Mononuclear cell (primary cell): ENCODE measurements around the gene CNR2. TPM values are rescaled to one million over a fixed set of nuclear protein-coding genes. Genes with fewer than 3 reads are reported as not detected.
"Not testable (repeated sequence)": the region's sequence is repeated elsewhere in the genome, so short reads cannot be mapped to it uniquely, and the experiment has no call there.

Experiments used
- H3K27me3 ChIP-seq: 2 replicates; pipeline ENCODE4 v1.6.0; 2011; ENCODE audit warnings: low read length, control low read depth; ENCODE audit not compliant: insufficient read depth
- H3K4me1 ChIP-seq: 2 replicates; pipeline ENCODE4 v1.5.1; 2011; ENCODE audit warnings: mild to moderate bottlenecking, low read length, control low read depth; ENCODE audit not compliant: insufficient read depth
- H3K4me3 ChIP-seq: 2 replicates; pipeline ENCODE4 v1.5.1; 2011; ENCODE audit warnings: mild to moderate bottlenecking, low read length, moderate library complexity
- H3K9me3 ChIP-seq: 2 replicates; pipeline ENCODE4 v1.5.1; 2011; ENCODE audit warnings: low read depth, mild to moderate bottlenecking, control low read depth, low read length
- total RNA-seq: library from RNA; depleted of rRNA; stranded (reverse); fragments of >200 nt; gene quantifications from one replicate; pipeline ENCODE4 v1.2.3, GENCODE V29; 2012

The CNR2 gene
- 3.3 TPM for total RNA-seq

- no peaks in the 10 kb centered on the region for H3K27me3 ChIP-seq
- H3K9me3 ChIP-seq, result no peaks in the 10 kb centered on the region
- H3K4me3 ChIP-seq, result peak within 1 kb of the TSS; percentile 40
- peaks cover 72% of the 10 kb centered on the region for H3K4me1 ChIP-seq
Observed at GRCh38 chr1:23913212-23913880, at the start of gene CNR2. TSS of gene CNR2 (minus strand) at chr1:23913362. CDS start at chr1:23875617, 37,745 bp downstream.

GRCh38 chr1:23960291-23961020 is 47.3 kb upstream of the CNR2 start:
- Histone ChIP-seq H3K4me1 (peaks cover 46% of the 10 kb centered on the region), H3K4me3 (peak overlapping the region; percentile 79), H3K27me3 (no peaks in the 10 kb centered on the region), H3K9me3 (no peaks in the 10 kb centered on the region)

- peaks cover 52% of the 10 kb centered on the region for H3K4me1 ChIP-seq
- no peaks in the 10 kb centered on the region for H3K27me3 ChIP-seq
- peak within 1 kb of the TSS; percentile 79 for H3K4me3 ChIP-seq
- no peaks in the 10 kb centered on the region for H3K9me3 ChIP-seq
Observed at GRCh38 chr1:23959461-23960290, 46.5 kb upstream of the CNR2 start, which contains the start of gene PNRC2. TSS of gene PNRC2 (plus strand) at chr1:23959828. CDS start at chr1:23961458, 1,630 bp downstream.

GRCh38 chr1:23958810-23959460 is 45.8 kb upstream of the CNR2 start:
- Histone ChIP-seq H3K4me3 (peak overlapping the region; percentile 79), H3K4me1 (peaks cover 50% of the 10 kb centered on the region), H3K27me3 (no peaks in the 10 kb centered on the region), H3K9me3 (no peaks in the 10 kb centered on the region)

GRCh38 chr1:23958040-23958809 is 45.1 kb upstream of the CNR2 start:
- H3K4me3 ChIP-seq, result peak overlapping the region; percentile 79
- not testable (repeated sequence) for H3K27me3 ChIP-seq, H3K9me3 ChIP-seq
- H3K4me1 ChIP-seq, result peaks cover 45% of the 10 kb centered on the region

- H3K27me3 ChIP-seq, result no peaks in the 10 kb centered on the region
- peaks cover 45% of the 10 kb centered on the region for H3K4me1 ChIP-seq
- no peak overlapping the region for H3K4me3 ChIP-seq
- H3K9me3 ChIP-seq, result no peaks in the 10 kb centered on the region
Observed at GRCh38 chr1:23957096-23957495, 43.9 kb upstream of the CNR2 start.

GRCh38 chr1:23953020-23953419 is 39.9 kb upstream of the CNR2 start:
- no peaks in the 10 kb centered on the region for H3K9me3 ChIP-seq
- no peak overlapping the region for H3K4me3 ChIP-seq
- H3K27me3 ChIP-seq, result no peaks in the 10 kb centered on the region
- H3K4me1 ChIP-seq, result peaks cover 27% of the 10 kb centered on the region

GRCh38 chr1:23947366-23947765 is 34.2 kb upstream of the CNR2 start:
- Histone ChIP-seq H3K9me3 (peaks cover 14% of the 10 kb centered on the region), H3K4me1 (no peaks in the 10 kb centered on the region), H3K27me3 (no peaks in the 10 kb centered on the region), H3K4me3 (no peak overlapping the region)

GRCh38 chr1:23936481-23937176 is 23.5 kb upstream of the CNR2 start:
- Histone ChIP-seq H3K27me3 (no peaks in the 10 kb centered on the region), H3K4me1 (no peaks in the 10 kb centered on the region), H3K4me3 (no peak overlapping the region), H3K9me3 (no peaks in the 10 kb centered on the region)

- H3K9me3 ChIP-seq, result no peaks in the 10 kb centered on the region
- no peaks in the 10 kb centered on the region for H3K27me3 ChIP-seq
- no peak overlapping the region for H3K4me3 ChIP-seq
- peaks cover 9% of the 10 kb centered on the region for H3K4me1 ChIP-seq
Observed at GRCh38 chr1:23931491-23931880, 18.3 kb upstream of the CNR2 start.

GRCh38 chr1:23930861-23931490 is 17.8 kb upstream of the CNR2 start:
- Histone ChIP-seq H3K27me3 (no peaks in the 10 kb centered on the region), H3K4me3 (no peak overlapping the region), H3K4me1 (peaks cover 9% of the 10 kb centered on the region), H3K9me3 (no peaks in the 10 kb centered on the region)

GRCh38 chr1:23930270-23930669 is 17.1 kb upstream of the CNR2 start:
- no peaks in the 10 kb centered on the region for H3K27me3 ChIP-seq
- H3K9me3 ChIP-seq, result no peaks in the 10 kb centered on the region
- peaks cover 9% of the 10 kb centered on the region for H3K4me1 ChIP-seq
- no peak overlapping the region for H3K4me3 ChIP-seq

GRCh38 chr1:23928789-23929188 is 15.6 kb upstream of the CNR2 start:
- H3K9me3 ChIP-seq, result no peaks in the 10 kb centered on the region
- H3K4me1 ChIP-seq, result peaks cover 9% of the 10 kb centered on the region
- H3K27me3 ChIP-seq, result no peaks in the 10 kb centered on the region
- H3K4me3 ChIP-seq, result no peak overlapping the region
